DMS79 treated with DMSO at 0.1 percent for 48 hours (cell line): ENCODE measurements around the gene WDR4.
"Not testable (repeated sequence)": the region's sequence is repeated elsewhere in the genome, so short reads cannot be mapped to it uniquely, and the experiment has no call there.

ENCODE experiments used
- DNase-seq: peaks from one replicate; lab custom pipeline; 2025; lab: John Stamatoyannopoulos, UW

Gene WDR4

GRCh38 chr21:42839271-42840231 lies 39.8 kb downstream of the WDR4 start:
- no peak for DNase-seq

- DNase-seq = not testable (repeated sequence)
These were observed 41.1 kb downstream of the WDR4 start for GRCh38 chr21:42838212-42838690.

DNA sequence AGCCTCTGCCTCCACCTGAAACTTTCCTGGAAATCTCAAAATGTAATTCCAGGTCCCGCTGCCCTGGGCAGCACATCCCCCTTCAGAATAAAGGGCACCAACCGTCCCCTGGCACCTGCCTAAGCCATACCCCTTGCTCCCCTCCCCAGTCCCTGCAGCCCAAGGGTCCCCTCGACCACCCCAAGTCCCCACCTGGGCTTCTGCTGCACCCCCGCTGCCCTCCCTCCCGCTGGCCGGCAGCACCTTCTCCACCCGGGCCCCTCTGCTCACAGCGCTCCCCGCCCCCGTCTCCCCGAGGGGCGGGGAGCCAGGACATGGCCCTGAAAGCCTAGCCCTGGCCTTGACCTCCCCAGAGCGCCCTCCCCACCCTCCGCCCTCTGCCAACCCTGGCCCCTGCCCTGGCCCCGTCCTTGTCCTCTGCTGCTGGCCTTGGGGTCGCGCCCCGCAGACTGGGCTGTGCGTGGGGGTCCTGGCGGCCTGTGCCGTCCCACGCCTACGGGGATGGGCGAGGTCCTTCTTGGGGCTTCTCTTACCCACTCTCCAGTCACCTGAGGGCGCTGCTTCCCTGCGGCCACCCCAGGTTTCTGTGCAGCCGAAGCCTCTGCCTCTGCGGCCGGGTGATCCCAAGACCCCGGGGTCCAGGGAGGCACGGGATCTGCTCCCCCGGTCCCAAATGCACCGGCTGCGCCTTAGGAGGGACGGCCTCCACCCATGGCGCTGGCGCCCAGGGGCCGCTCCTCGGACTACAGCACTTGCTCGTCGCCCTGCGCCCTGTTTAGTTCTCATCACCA lies 41.7 kb downstream of the WDR4 start:
- DNase-seq = no peak

DNA sequence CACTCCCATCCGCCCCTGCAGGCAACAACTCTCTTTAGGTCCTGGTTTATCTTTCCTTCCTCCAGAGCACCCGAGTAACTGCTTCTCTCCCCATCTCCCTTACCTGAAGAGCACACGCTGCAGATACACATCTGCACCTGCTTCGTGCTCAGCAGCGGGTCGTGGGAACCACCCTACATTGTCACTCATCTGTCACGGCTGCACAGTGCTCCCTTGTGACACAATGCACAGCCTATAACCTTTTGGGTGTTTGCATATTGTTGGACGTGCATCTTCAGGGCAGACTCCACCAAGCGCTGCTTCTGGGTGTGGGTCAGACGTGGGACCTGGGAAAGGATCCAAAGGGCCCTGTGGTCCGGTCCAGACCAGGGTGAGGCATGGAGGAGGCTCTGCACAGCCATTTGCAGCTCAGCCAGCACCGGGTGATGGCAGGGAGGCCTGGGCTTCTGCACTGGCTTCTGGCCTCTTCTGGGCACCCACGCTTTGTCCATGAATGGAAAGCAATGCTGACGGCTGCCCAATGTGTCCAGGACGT lies 42.5 kb downstream of the WDR4 start:
- DNase-seq = no peak

DNA sequence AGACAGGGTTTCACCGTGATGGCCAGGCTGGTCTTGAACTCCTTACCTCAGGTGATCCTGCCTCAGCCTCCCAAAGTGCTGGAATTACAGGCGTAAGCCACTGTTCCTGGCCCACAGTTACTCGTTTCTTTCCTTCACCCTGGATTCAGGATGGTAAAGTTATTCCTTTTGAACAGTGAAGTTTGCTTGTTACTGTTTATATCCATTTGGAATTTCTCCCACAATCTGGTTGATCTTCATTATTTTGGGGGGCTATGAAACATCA lies 43.0 kb downstream of the WDR4 start:
- DNase-seq = no peak

DNA sequence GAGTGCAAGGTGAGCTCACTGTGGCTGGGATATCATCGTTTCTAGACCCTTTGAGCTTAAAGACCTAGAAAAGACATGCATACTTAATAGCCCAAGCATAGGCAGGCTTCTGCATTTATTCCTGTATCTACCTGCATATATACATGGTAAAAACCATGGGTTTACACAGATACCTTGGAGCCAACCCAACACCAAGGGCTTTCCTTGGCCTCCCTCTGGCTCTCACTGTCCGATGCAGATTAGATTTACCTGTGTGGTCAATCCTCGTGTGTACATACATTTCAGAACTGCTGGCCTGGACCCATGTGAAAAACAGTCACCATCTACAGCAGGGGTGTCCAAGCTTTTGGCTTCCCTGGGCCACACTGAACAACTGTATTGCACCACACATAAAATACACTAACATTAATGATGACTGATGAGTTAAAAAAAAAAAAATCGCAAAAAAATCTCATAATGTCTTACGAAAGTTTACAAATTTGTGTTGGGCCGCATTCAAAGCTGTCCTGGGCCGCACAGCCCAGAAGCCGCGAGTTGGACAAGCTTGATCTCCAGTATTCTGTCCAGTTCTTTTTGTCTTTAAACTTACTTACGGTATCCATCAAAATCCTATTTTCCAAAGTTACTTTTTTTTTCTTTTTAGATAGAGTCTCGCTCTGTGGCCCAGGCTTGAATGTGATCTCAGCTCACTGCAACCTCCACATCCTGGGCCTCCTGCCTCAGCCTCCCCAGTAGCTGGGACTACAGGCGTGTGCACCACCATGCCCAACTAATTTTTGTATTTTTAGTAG lies 43.5 kb downstream of the WDR4 start:
- no peak for DNase-seq

DNA sequence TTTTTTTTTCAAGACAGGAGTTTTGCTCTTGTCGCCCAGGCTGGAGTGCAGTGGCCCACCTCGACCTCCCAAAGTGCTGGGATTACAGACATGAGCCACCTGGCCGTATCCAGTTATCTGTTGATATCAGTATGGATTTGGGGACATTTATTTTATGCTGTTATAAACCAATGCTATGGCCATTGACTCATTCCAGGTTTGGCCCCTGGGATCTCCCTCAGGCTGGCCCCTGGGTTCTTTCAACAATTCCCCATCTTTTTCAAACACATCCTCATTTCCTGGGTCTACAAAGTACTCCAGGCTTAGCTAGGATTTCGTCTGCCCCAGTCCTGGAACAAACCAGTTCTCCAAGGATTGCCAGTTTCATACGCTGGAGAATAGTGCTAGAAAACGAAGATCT lies 44.1 kb downstream of the WDR4 start:
- DNase-seq = no peak

GRCh38 chr21:42834726-42835191 lies 44.6 kb downstream of the WDR4 start:
- DNase-seq = no peak

GRCh38 chr21:42833859-42834725 lies 45.2 kb downstream of the WDR4 start:
- no peak for DNase-seq

GRCh38 chr21:42833439-42833815 lies 45.9 kb downstream of the WDR4 start:
- DNase-seq = peak; percentile 6

GRCh38 chr21:42832321-42832630 lies 47.1 kb downstream of the WDR4 start:
- not testable (repeated sequence) for DNase-seq

DNA sequence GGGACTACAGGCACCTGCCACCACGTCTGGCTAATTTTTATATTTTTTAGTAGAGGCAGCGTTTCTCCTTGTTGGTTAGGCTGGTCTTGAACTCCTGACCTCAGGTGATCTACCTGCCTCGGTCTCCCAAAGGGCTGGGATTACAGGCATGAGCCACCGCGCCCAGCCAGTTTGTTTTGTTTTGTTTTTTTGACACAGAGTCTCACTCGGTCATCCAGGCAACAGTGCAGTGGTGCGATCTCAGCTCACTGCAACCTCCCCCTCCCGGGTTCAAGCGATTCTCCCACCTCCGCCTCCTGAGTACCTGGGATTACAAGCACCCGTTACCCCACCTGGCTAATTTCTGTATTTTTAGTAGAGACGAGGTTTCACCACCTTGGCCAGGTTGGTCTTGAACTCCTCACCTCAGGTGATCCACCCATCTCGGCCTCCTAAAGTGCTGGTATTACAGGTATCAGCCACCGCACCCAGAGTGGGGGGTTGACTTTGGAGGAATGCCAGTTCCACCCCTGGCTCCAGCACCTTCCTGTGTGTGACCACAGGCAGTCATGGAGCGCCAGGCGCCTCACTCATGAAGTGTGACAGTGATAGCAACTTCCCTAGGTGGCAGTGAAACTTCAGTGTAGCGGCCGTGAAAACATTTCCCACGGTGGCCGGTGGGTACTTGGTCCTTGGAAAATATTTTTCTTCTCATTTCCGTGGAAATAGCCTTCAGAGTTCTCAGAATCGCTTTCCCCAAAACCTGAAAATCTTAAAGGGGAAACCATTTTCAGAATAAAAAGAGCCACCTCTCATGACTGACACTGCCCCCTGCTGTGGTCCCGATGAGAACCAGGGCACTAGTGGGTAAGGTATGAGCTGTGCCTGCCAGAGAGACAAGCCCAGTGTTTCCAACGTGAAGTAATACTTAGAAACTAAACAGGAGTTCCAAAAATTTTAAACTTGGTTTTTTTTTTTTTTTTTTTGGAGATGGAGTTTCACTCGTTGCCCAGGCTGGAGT lies 48.6 kb downstream of the WDR4 start:
- no peak for DNase-seq

GRCh38 chr21:42829954-42830353 lies 49.4 kb downstream of the WDR4 start:
- no peak for DNase-seq

GRCh38 chr21:42829417-42829816 lies 49.9 kb downstream of the WDR4 start:
- no peak for DNase-seq

- DNase-seq = no peak
These were observed 51.8 kb downstream of the WDR4 start for GRCh38 chr21:42827588-42827987.

DNA sequence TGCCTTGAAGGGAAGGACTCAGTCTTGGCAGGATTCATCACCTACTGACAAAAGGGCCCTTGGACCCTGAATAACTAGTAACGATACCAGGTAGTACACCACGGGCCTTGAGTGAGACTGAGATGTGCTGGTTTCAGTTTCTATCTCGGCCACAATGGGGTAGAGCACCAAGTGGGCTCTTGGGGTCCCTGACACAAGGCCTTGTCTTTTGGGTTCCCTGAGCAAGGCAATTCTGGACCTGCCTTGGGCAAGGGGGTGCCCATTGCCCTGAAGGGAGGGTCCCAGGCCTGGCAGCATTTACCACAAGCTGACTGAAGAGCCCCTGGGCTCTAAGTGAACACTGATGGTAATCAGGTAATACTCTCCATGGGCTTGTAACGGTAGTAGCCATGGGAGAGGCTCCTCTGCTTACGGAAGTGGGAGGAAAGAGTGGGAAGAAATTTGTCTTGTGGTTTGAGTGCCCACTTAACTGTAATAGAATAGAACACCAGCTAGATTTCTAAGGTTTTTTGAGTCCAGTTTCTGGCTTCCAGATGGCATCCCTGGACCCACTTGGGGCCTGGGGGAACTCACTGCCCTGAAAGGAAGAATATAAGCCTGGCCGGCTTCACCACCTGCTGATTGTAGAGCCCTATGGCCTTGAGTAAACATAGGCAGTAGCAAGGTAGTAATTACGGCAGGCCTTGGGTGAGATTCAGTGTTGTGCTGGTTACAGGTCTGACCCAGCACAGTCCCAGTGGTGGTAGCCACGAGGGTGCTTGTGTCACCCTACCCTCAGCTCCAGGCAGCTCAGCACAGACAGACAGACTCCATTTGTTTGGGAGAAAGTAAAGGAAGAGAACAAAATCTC lies 58.5 kb downstream of the WDR4 start:
- no peak for DNase-seq

GRCh38 chr21:42819861-42820615 lies 59.3 kb downstream of the WDR4 start:
- DNase-seq = no peak

- no peak for DNase-seq
These were observed 61.0 kb downstream of the WDR4 start for GRCh38 chr21:42818328-42818749.
